ENCODE measurements around the gene CELF4. TPM values are rescaled to one million over a fixed set of nuclear protein-coding genes. Genes with fewer than 3 reads are reported as not detected.

CELF4 gene
- total RNA-seq, 1 donor from 2014 or later, result 0.13 TPM

DNA sequence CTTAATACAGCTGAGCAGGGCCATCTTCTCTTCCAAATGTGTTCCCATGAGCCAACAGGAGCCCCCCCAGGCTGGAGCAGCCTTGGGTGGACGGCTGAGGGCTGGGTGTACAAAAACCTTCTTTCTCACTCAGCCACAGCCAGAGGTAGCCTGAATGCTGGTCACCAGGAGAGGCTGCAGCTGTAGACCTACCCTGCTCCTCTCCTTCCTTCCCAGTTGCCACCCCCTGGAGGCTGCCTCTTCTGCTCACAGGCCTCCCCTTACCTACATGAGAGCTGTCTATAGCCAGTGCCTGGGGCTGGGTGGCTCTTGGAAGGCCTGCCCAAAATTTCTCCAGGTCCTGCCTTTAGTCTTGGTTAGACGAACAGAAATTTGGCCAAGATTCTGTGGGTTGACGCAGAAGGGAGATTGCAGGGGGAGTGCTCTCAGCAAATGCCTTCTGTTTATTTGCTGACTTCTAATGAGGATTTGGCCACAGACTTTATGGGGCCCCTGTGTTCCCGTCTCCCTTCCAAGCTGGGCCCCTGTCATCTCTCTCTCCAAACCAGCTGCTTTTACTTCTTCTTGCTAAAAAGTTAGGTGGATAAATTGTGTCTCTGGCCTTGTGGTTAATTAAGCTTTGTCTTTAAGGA is 18.3 kb downstream of the CELF4 start:
- DNase-seq (ENCODE audit: low read depth in 2 of 2), result no peak

DNA sequence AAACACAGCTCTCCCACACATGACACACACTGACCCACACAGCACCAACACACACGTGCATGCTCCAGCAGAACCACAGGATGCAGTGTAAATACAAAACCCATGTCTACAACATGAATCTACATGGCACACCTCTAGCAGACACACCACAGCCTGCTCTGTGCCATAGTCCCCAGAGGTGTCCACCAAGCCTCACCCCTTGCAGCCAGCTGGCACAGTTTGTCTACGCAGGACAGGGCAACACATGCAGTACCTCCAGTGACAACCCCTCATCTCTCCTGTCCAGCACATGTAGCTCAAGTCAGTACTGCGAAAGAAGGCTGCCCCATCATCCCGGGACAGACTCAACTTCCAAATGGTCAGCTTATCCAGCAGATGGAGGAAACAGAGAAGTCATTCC is 18.9 kb downstream of the CELF4 start:
- DNase-seq (ENCODE audit: low read depth in 2 of 2), result no peak

DNA sequence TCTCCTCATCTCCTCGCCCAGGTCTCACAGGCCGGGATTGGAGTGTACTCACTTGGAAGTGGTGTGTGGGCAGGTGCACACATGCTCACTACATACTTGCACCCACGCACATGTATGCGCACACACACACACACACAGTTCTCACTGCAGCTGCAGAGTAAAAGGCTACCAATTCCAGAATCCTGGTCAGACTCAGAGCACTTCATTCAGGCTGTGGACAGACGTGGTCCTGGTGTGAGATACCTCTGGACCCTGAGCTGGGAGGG is 19.4 kb downstream of the CELF4 start:
- DNase-seq (ENCODE audit: low read depth in 2 of 2), result no peak

DNA sequence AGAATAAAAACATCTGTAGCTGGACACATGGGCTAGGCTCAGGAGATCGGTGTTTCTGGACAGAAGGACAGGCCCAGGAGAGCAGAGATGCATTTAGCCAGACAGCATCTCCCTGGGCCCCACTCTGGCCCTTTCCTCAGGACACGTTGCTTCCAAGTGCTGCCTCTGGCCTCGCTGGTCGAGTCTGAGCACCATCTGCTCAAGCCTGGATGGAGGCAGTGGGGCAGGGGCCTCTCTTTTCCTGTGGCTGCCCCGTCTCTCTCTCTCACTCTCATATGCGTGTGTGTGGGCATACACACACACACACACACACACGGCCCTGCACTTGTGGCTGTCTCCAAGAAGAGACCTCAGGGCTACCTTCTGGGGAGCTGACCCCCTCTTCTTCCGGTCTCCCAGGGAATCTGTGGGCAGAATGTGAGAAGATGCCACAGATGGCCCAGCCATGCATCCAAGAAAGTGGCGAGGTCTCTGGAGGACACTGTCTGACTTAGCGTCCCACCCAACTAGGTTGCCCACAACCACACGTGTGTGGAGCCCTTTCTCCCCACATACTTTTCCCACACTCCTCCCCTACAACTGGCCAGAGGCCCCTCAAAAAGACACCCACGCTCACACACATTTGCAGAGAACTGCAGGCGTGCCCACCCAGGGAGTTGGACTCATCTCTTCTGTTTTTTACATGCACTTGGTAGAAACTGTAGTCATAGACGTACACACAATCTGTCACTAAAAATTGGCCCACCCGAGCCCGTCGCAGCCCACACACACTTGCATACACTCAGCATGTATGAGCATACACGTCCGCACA is 19.9 kb downstream of the CELF4 start:
- DNase-seq (ENCODE audit: low read depth in 2 of 2), result no peak

DNA sequence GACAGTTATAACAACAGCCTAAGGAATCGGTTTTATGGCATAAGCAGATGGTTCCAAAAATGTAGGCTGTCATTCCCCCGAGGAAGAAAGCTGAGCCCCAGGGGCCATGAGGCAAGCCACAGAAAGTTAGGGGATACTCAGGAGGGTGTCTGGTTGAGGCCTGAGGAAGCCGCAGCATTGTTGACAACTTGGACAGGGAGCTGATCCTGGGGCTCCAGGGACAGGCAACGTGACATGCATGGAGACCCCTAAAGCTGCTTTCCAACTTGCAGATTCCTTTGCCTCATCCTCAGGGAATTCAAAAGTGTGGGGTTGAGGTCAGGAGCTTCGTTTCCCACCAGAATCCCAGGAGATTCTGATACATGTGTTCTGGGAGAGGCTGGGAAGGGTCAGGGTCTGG is 20.9 kb downstream of the CELF4 start:
- no peak for DNase-seq (ENCODE audit: low read depth in 2 of 2)

DNA sequence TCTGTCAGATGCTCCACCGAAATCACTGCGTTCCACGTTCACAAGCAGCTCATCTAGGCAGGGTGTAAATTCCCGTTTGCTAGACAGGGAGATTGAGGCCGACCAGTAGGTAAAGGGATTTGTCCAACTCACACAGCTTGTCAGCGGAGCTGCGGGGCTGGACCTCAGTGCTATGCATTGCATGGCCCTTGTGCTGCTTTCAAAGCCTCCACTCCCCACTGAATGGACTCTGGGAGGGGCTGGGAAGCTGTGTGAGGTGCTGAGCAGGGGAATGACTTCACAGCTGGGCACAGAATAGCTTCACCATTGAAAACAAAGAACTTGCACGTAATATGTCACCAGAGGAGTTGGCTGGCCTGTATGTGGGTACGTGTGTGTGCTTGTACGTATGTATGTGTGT is 21.4 kb downstream of the CELF4 start:
- no peak for DNase-seq (ENCODE audit: low read depth in 2 of 2)

DNA sequence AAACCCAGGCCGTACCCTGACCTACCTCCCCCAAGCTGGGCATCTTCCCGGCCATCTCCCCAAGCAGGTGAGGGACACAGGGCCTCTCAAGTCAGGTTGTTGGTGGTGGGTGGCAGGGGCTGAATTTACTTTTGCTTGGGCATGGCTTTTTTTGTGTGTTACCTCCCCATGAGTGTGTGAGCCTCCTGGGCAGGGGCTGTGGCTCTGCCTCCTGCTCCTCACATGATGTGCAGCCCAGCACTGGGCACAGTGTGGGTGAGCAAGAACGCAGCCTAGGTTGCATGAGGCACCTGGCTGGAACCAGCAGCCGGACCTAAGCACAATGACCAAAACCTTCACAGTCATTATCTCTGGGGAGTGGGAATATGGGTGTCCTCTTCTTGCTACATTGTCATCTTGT is 22.3 kb downstream of the CELF4 start:
- DNase-seq (ENCODE audit: low read depth in 2 of 2), result no peak

DNA sequence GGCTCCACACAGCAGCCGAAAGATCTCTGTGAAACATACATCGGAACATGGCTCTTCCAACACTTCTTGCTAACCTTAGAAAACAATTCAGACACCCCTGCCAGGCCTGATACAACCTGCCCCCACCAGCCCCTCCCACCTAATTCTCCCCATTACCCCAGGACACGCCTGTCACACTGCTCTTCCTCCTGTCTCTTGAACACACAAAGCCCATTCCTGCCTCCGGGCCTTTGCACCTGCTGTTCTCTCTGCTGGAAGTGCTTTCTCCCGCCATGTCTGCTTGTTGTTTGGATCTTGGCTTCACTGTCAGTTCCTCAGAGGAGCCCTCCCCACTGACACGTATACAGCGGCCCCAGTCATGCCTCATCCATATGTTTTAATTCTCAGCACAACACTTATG is 24.1 kb downstream of the CELF4 start:
- no peak for DNase-seq (ENCODE audit: low read depth in 2 of 2)

DNA sequence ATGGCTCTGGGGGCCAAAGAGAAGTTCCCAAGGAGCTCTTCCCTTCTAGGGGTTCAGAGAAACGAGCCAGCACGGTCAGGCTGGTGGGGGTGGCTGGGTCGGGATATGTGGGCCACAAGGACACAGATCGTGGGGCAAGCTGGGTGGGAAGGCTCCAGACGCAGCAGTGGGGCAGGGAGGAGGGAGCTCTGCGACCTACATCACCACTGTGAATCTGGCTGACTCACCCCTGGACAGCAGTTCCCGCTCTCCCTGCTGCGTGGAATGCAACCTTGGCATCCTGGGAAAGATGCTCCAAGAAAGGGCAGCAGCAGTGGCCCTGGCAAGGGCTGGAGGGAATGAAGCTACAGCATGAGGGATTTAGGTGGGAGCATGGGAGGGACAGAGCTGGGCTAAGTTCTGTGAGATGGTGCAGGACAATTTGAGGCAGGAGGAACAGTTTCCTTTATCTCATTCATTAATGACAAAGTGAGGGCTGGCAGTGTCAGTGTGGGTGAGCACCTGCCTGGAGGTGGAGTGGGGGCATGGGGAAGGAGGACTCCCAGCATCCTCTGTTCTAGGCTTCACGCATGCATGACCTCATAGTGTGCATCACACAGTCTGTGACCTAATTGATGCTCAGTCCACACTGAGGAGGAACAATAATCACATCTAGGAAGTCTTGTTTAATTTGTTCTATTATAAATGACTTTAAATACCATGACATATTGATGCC is 25.0 kb downstream of the CELF4 start:
- DNase-seq (ENCODE audit: low read depth in 2 of 2), result no peak

DNA sequence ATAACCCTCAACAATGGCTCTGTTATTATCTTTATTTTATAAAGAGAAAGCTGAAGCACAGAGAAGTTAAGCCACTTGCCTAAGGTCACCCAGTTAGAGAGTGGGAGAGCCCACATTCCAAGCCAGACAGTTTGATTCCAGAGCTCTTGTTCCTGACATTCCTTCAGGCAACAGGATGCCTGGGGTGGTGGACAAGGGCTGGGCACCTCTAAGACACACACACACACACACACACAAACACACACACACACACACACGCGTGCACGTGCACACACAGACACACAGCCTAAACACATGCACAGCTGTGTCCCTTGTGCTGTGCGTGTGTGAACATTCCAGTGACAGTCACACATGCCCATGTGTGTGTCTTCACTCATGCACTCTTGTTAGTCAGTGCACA is 26.4 kb downstream of the CELF4 start:
- no peak for DNase-seq (ENCODE audit: low read depth in 2 of 2)

DNA sequence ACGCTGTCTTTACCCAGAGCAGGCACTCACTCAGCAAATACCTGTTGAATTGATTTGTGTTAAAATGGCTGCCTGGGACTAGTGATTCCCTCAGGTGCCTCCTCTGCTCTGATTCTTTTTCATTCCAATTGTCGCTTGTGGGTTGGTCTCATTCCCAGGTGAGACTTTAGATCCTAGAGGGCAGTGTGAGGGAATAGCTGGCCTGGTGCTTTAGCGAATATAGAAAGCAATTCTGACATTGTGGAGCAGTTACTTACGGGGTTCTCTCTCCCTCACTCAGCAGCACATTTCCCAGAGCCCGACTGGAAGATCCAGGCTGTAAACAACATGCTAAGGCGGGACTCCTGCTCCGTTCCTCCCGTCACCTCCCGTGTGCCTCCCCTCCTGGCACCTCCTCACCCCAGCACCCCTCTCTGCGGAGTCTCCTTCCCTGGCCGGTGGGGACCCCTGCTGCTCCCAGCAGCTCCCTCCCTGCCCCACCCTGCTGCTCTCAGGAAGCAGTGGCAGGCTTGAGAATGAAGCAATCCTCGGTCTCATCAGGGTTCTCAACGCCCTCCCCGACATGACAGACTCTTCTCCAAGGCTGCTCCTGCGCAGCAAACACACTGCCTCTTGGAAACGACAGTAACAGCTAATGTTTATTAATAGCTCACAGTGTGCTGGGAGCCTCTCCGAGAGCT is 26.9 kb downstream of the CELF4 start:
- DNase-seq (ENCODE audit: low read depth in 2 of 2), result no peak

DNA sequence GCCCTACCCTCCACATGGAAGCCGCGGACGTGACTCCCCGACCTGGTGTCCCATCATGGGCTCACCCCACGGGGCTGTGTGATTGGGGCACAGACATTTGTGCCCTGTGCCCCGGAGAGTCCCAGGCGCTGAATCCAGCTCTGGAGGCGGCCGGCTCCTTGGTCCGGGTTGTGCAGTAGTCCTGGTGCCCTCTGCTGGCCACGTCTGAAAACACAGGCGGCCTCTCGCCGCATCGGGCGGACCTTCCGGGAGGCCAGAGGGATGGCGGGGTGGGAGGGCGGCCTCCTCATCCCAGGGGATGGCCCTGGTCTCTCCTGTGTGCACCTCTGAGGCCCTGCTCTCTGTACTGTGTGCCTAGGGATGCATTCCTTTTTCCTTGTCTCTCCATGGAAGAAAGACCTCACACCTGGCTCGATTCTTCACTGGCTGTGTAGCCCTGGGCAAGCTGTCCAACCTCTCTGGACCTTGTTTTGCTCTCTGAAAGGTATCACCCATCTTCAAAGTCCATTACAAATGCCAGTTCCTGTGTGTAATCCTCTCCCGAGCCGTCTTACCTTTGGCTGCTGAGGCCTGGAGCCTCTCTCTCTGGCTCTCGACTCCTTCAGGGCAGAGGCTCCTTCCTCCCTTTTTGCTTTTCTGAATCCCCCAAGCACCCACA is 27.6 kb downstream of the CELF4 start:
- peak; percentile 23 to 53 for DNase-seq (ENCODE audit: low read depth in 2 of 2)

DNA sequence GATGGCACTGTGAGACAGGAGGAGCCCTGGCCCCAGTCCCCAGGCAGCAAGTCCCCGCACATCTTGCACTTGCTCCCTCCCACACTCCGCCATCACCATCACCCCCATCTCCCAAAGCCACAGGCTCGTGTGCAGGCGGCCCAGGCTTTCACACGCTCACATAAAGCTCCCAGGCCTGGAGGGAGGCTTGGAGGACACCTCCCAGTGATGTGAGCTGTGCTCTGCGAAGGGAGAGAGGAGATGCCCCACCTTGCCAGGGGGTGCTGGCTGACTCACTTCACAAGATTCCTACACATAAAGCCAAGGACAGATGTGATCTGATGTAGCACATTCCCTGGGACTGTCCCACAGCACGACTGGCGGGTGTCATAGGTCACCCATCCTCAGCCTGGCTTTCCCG is 28.9 kb downstream of the CELF4 start:
- DNase-seq (ENCODE audit: low read depth in 2 of 2), result no peak

DNA sequence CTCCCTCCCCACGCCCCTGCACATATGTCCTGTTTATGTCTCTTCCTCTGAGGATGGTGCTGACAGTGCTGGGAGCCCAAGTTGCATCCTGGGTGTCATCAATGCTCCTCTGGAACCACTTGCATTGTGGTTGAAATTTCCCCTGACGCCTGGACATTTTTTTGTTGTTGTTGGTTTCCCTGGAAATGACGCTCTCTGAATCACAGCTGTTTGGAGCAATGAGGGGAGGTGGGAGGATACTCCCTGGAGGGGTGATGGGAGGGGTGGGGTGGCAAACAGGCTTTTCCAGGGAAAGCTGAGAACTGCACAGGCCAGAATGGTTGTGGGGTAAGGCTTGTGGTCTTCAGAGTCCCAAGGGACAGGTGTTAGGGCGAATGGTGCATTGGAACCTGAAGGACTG is 29.6 kb downstream of the CELF4 start:
- DNase-seq (ENCODE audit: low read depth in 2 of 2), result no peak

DNA sequence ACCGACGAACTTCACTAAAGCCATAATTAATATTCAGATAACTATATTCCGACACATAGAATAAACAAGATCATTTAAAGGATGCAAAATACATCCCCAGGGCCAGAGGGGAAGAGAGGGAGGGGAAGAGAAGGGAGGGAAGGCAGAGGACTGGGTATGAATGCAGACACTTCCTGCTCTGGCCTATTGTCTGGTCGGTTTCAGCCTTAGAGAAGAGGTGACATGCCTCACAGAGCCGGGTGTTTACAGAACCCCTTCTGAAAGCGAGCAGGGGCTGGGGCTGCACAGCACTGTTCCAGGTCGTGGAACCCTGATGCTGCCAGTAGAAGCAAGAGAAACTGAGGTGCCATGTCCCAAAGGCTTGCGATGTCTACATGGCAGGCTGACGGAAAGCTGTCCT is 31.0 kb downstream of the CELF4 start:
- no peak for DNase-seq (ENCODE audit: low read depth in 2 of 2)

DNA sequence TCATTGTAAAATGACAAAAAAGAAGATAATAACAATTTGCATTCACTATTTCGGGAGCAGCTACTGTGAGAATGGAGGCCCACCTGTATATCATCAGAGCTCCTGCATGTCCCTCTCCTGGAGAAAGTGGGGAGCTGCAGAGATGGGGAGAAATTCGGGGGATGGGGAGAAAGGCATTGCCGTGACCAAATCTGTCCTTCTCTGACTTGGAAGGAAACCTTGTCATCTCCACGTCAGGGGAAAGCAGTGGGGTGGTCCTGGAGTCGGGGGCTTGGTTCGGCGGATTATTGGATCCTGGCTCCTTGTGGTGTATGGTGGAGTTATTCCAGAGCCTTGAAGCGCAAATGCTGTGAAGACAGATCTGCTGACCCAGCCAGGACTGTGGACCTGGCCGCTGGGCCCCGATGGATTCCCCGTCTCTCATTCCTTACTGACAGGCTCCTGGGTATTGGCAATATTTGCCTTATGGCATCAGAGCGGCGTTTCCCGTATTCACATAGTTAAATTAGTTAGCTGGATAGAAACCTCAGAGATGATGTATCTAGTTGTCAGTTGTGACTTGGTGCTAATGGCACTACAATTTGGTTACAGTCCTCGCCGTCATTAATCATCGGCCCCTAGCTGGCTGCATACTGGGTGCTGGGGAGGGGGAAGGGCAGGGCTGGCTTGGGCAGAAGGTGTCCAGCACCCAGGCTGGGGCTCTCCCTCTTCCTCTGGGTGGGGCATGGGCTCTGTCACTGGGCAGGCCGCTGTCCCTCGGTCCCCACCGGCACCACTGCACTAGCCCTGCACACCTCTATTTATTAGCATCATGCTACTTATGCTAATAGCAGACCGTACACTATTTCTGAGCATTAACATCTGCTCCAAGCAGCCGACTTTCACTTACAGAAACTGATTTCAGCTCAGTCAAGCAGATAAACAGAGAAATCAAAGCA is 31.7 kb downstream of the CELF4 start:
- no peak for DNase-seq (ENCODE audit: low read depth in 2 of 2)

DNA sequence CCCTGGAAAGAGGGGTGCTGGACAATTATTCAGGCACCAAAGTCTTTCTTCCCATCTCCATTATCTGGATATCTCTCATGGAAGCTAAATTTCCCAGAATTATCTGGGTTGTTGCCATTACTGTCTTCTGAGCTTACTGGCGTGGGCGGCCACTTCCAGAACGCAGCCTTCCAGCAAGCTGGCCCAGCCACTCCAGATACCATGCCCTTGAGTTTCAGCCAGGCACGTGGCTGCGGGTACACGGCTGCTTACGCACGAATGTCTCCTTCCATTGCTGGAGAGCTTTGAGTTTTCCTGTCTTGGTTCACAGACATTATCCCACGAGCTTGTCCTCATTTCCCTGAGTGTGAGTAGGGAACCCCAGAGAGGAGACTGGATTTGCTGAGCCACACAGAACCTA is 32.7 kb downstream of the CELF4 start:
- no peak for DNase-seq (ENCODE audit: low read depth in 2 of 2)

DNA sequence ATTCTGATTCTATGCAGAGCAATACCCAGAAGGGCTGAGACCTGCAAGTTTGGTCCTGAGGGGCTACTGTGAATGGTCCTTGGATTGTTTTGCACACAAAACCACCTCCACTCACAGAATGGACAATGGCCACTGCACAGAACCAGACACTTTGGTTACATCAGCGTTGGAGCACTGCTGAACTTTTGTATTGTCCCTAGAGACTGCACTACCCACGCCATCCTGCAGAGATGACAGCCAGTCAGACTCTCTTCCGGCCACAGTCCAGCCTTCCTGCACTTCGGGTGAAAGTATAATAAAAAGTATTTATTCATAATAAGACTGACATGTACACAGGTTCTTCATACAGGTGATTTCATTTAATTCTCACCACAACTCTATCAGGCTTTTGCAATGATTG is 35.7 kb downstream of the CELF4 start:
- no peak for DNase-seq (ENCODE audit: low read depth in 2 of 2)

DNA sequence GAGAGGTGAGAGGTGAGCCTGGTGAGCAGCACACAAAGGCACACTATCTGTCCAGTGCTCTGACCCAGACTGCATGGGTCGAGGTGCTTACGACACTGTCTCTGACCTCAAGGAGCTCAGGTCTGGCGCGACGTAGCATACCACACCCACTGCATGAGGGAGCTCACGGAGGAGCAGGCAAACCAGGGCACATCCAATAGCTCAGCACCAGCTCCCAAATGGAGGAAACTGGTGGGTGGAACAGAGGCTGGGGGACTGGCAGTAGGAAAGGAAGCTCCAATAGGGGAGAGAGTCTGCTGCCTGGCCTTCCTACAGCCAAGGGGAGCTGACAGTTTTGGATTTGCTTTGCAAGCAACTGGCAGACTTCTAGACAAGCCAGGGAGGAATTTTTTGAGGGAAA is 36.3 kb downstream of the CELF4 start:
- no peak for DNase-seq (ENCODE audit: low read depth in 2 of 2)

DNA sequence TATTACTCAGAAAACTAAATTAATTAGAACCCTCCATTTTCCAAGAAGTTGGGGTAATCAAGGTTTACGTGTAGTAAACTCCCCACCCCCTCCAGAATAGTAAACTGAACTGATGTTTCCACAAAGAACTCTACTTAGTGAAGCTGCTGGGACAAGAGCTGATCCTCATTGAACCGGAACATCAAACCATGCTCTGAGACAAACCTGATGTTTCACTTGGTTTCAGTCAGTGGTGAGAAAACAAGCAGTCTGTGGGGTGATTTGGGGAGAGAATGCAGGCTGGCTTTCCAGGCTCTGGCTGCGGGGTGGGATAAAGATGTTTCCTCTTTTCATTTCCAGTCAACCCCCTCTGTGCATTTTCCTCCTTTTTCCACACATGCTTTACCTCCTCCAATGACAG is 38.2 kb downstream of the CELF4 start:
- no peak for DNase-seq (ENCODE audit: low read depth in 2 of 2)

DNA sequence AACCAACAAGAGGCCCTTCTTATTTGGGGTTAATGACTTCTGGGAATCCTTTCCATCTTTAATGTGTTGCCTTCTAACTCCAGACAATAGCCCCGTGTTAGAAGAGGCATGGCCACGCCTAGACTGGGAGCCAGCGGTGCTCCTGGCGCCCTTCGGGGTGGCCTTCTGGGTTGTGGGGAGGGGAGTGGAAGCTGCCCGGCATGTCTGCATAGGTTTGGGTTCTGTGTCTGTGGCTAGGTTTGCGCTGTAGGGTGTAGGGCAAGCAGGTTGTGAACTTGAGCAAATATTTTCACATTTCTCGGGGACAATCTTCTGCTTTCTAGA is 40.4 kb downstream of the CELF4 start:
- no peak for DNase-seq (ENCODE audit: low read depth in 2 of 2)

Measured in dermis microvascular lymphatic vessel endothelial cell (primary cell).